LNCaP clone FGC (cell line): ENCODE results near the gene SCN5A.

Experiments used
- DNase-seq: peaks from one replicate; pipeline ENCODE4 v3.0.0-alpha.2; 2011; ENCODE audit warnings: low read depth
- H3K4me3 ChIP-seq: 2 replicates; pipeline ENCODE4 v1.5.1; 2011; ENCODE audit warnings: mild to moderate bottlenecking, low read depth, low read length, control low read depth
- TF ChIP-seq, protein P1 (sequence below): IDR thresholded peaks from 2 replicates; pipeline ENCODE4 v1.5.1; 2012; ENCODE audit warnings: mild to moderate bottlenecking; ENCODE audit not compliant: control insufficient read depth, insufficient read depth; ENCODE audit errors: extremely low read depth

SCN5A gene

GRCh38 chr3:38643592-38643991, 5.9 kb downstream of the SCN5A start:
- no peak overlapping the region for H3K4me3 ChIP-seq
- TF ChIP-seq, protein P1, sequence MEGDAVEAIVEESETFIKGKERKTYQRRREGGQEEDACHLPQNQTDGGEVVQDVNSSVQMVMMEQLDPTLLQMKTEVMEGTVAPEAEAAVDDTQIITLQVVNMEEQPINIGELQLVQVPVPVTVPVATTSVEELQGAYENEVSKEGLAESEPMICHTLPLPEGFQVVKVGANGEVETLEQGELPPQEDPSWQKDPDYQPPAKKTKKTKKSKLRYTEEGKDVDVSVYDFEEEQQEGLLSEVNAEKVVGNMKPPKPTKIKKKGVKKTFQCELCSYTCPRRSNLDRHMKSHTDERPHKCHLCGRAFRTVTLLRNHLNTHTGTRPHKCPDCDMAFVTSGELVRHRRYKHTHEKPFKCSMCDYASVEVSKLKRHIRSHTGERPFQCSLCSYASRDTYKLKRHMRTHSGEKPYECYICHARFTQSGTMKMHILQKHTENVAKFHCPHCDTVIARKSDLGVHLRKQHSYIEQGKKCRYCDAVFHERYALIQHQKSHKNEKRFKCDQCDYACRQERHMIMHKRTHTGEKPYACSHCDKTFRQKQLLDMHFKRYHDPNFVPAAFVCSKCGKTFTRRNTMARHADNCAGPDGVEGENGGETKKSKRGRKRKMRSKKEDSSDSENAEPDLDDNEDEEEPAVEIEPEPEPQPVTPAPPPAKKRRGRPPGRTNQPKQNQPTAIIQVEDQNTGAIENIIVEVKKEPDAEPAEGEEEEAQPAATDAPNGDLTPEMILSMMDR: no peak
- DNase-seq: no peak

DNA sequence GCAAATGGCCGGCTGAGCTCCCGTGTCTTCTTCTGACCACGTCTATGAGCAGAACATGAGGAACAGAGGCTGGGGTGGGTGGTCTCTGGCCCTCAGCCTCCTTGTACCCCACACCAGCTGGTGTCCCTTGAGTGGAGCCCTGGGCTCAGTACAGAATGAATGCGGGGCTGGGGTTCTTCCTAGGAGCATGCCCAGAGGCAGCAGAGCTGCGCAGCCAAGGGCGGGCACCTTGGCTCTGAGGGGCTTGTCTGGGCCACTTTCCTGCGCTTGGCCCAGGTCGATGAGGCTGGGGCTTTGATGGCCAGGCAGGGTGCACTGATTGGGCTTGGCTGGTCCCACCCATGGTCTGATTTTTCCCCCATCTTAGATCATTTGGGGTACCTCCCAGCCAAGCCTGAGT, 6.4 kb downstream of the SCN5A start:
- DNase-seq: no peak
- TF ChIP-seq, protein P1: no peak
- no peak overlapping the region for H3K4me3 ChIP-seq

DNA sequence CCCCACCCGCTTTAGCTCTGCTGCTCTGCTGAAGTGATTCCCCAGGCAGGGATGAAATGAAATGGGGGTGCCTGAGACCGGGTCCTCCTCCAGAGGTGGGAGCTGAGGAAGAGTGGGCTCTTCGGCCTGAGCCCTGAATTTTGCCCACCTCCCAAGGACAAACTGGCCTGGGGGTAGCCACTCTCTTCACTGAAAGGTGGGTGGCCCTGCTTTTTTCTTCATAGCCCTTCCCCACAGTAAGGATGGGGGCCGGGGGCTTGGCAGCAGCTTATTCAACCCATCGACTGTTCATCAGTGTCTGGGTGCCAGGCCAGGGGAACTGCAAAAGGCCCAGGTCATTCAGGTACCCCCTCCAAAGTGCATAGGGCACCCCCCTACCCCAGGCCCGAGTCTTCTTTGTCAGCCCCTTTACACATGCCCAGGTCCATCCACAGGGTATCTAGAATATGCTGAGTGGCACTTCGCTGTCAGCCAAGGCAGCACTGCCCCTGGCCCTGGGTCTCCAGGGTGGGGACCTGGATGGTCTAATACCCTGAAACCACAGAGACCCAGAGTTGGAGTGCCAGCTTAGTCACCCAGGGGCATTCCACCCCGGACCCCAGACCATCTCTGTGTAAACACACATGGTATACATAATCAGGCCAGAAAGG, 7.9 kb downstream of the SCN5A start:
- DNase-seq: no peak
- no peak overlapping the region for H3K4me3 ChIP-seq
- TF ChIP-seq, protein P1: no peak

GRCh38 chr3:38640661-38641452, 8.6 kb downstream of the SCN5A start:
- DNase-seq: no peak
- H3K4me3 ChIP-seq: no peak overlapping the region

DNA sequence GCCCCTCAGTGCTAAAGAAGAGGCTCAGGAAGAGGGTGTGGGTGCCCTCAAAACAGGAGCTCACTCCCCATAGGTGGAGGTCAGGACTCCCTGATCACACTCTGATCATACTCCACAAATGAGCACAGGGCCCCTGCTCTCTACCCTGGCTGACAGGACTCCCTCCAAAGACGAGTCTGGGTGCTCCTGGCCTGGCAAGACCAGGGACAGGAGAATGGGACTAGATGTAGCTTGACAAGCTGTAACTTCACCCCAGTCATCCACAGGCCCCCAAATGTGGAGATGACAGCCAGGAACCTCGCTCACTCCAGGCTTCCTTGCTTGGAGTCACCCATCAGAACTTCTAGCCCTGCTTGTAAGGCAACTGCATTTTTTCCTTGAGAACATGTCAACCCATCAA, 11.1 kb downstream of the SCN5A start:
- DNase-seq: no peak
- no peak overlapping the region for H3K4me3 ChIP-seq
- TF ChIP-seq, protein P1: no peak

More at GRCh38 chr3:38640661-38641452, 8.6 kb downstream of the SCN5A start:
- TF ChIP-seq, protein P1: no peak

DNA sequence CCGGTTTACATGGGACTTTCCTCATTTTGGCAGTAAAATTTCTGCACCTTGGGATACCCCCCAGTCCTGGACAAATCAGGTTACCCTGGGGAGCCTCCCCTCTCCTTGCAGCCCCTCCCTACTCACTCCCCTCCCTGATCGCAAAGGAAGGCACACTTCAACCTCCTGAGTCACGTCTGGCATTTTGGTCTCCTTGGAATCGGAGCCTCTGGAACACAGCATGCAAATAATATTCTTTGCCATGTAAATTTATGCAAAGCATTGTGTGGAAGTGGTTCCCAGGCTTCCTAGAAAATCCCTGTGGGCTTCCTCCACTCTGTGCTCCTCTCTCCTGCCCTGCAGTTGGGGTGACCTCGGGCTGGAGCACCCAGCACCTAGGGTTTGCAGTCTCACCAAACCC, 11.6 kb downstream of the SCN5A start:
- H3K4me3 ChIP-seq: no peak overlapping the region
- DNase-seq: no peak
- TF ChIP-seq, protein P1: no peak
